LNCaP clone FGC (cell line): Measurements from ENCODE around the gene KRT79.

Experiments used
- DNase-seq: peaks from one replicate; pipeline ENCODE4 v3.0.0-alpha.2; 2011; ENCODE audit warnings: low read depth
- H3K4me3 ChIP-seq: 2 replicates; pipeline ENCODE4 v1.5.1; 2011; ENCODE audit warnings: mild to moderate bottlenecking, low read depth, low read length, control low read depth
- TF ChIP-seq, protein P1 (sequence below): IDR thresholded peaks from 2 replicates; pipeline ENCODE4 v1.5.1; 2012; ENCODE audit warnings: mild to moderate bottlenecking; ENCODE audit not compliant: control insufficient read depth, insufficient read depth; ENCODE audit errors: extremely low read depth

The KRT79 gene

DNA sequence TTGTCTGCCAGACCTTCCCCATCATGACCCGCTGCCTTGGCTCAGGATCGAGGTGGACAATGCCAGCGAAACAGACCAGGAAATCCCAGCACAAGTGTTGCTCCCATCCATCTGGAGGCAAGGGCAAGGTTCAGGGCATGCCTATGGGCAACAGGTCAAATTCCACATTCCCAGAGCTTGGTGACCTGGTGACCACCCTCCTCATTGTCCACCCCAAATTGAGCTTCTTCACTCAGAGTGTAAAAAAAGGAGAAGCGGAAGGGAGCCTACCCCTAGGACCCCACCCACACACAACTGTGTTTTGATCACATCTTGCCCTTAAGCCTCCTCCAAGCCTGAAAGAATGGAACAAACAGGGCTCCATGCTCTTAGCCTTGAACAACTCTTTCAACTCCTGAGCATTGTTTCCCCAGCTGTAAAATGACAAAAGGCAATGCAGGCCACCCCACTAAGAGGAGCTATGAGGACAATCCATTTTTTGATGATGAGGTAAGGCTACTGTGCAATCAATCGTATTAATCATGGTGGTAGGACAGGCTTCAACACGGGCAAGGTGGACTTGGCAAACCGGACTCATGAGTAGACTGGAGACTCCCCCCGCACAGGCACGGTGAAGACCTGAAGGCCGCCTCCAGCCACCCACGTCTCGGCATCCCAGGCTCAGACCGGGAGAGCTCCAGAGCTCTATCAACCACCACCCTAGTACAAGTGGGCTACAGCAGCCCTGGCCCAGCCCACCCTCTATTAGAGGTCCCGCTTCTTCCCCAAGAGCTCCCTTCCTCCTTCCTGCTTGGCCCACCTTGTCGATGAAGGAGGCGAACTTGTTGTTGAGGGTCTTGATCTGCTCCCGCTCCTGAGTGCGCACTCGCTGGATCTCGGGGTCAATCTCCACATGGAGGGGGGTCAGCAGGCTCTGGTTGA lies 866 bp downstream of the KRT79 start:
- H3K4me3 ChIP-seq, result no peak overlapping the region
- TF ChIP-seq, protein P1, sequence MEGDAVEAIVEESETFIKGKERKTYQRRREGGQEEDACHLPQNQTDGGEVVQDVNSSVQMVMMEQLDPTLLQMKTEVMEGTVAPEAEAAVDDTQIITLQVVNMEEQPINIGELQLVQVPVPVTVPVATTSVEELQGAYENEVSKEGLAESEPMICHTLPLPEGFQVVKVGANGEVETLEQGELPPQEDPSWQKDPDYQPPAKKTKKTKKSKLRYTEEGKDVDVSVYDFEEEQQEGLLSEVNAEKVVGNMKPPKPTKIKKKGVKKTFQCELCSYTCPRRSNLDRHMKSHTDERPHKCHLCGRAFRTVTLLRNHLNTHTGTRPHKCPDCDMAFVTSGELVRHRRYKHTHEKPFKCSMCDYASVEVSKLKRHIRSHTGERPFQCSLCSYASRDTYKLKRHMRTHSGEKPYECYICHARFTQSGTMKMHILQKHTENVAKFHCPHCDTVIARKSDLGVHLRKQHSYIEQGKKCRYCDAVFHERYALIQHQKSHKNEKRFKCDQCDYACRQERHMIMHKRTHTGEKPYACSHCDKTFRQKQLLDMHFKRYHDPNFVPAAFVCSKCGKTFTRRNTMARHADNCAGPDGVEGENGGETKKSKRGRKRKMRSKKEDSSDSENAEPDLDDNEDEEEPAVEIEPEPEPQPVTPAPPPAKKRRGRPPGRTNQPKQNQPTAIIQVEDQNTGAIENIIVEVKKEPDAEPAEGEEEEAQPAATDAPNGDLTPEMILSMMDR, result no peak
- no peak for DNase-seq

GRCh38 chr12:52832451-52832850 lies 1.7 kb downstream of the KRT79 start:
- TF ChIP-seq, protein P1, result no peak
- DNase-seq, result no peak
- no peak overlapping the region for H3K4me3 ChIP-seq

- TF ChIP-seq, protein P1, result no peak
- DNase-seq, result no peak
- no peak overlapping the region for H3K4me3 ChIP-seq
These were observed 2.9 kb downstream of the KRT79 start for GRCh38 chr12:52831251-52831650.

- H3K4me3 ChIP-seq, result no peak overlapping the region
- TF ChIP-seq, protein P1, result no peak
- DNase-seq, result no peak
These were observed 3.9 kb downstream of the KRT79 start for GRCh38 chr12:52829986-52830770.

DNA sequence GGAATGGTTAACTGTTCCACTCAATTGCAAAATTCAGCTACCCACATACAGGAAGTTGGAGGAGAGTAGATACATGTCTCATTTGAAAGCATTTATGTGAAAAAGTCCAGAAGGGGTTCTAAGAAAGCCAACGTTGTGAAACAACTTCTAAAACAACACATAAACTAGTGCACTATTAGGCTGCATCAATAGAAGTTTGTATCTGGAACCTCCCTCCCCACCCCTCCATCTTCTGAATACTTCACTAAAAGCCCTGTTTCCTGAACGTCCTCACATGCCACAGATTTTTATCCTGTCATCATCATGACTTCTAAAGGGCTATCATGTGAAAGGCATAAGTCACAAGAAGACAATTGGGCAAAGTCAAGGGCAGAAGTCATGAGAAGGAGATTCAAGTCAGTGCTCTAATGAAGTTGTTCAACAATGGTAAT lies 5.5 kb downstream of the KRT79 start:
- DNase-seq, result no peak
- TF ChIP-seq, protein P1, result no peak

DNA sequence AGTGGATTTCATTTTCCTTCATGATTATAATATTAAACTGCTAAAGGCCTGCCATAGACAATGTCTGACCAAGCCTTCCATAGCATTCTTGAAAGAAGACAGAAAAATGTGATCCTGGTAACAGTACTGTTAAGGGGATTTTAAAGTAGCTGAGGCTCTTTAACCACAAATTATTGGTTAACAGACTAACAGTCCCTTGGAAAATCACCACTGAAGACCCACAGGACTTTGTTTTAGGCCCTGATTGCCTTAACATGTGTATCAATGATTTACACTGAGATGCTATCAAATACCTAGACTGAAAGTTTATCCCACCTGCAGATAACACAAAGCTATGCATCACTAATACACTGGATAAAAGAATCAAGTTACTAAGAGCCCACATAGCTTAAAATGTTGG lies 6.0 kb downstream of the KRT79 start:
- TF ChIP-seq, protein P1, result no peak
- H3K4me3 ChIP-seq, result no peak overlapping the region
- no peak for DNase-seq

More for the DNA sequence above, 5.5 kb downstream of the KRT79 start:
- H3K4me3 ChIP-seq, result no peak overlapping the region
